Putamen (tissue), 1 donor: Measurements from ENCODE around the gene RAB15.

Experiments
- DNase-seq: peaks from one replicate; pipeline ENCODE4 v3.0.0-alpha.2; 2016; ENCODE audit warnings: low spot score

RAB15 gene

DNA sequence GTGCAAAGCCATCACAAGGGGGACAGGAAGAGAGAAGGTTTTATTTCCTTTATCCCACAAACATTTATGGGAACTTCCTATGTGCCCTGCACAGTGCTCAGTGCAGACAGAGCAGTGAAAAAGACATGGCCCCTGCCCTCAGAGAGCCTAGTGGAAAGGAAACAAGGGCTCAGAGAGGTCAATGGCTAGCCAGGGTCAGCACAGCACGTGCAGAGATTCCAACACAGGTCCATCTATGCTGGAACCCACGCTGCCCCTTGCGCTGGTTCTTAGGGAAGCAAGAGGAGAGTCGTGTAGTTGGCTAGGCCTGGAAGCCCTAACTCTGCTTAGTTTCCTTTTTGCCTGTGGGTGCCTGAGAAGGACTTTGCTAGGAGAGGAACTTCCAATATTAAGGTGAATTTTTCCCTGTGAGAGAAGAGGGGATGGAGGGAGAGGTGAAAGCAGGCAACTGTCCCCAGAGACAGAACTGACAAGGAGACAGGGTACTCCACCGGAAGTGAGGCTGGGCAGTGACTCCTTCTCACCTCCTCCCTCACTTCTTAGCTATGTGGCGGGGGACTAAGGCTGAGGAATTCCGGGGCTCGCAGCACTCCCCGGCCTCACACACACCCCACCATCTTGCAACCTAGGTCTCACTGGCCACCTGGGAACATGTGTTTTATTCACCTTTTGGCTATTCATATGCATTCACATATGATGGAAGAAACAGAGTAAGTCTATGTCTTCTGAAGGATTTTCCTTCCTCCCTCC lies 17.5 kb downstream of the RAB15 start:
- no peak for DNase-seq

DNA sequence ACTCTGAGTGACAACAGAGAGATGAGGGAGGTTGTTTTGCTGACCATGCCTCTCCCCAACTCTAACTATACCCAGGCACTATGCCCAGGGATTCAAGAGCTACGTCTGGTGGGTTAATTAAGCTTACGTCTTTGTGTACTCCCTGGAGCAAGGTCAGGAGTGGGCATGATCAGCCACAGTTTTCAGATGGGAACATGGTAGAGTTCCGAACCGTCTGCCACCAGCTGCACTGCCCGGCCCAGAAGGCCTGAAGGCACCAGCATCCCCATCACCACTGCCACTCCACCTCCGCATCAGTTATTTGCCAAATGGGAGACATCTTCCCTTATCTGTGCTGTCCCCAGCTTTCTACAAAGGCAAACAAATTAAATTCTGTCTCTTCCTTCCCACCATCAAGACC lies 18.5 kb downstream of the RAB15 start:
- DNase-seq = no peak

DNA sequence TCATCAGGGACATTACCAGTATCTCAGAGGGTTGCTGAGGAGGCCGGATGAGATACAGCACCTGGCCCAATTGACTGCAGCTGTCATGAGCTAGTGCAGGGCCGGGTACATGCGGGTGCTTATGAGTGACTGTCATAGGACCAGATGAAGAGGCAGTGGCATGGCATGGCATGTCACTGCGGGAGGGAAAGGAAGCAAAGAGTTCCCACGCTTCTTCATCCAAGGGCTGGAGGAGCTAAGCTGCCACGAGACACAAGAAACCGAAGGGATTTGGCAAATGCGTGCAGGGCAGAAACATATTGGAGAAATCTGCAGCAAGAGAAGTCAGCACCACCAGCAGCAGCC lies 18.9 kb downstream of the RAB15 start:
- DNase-seq = no peak

DNA sequence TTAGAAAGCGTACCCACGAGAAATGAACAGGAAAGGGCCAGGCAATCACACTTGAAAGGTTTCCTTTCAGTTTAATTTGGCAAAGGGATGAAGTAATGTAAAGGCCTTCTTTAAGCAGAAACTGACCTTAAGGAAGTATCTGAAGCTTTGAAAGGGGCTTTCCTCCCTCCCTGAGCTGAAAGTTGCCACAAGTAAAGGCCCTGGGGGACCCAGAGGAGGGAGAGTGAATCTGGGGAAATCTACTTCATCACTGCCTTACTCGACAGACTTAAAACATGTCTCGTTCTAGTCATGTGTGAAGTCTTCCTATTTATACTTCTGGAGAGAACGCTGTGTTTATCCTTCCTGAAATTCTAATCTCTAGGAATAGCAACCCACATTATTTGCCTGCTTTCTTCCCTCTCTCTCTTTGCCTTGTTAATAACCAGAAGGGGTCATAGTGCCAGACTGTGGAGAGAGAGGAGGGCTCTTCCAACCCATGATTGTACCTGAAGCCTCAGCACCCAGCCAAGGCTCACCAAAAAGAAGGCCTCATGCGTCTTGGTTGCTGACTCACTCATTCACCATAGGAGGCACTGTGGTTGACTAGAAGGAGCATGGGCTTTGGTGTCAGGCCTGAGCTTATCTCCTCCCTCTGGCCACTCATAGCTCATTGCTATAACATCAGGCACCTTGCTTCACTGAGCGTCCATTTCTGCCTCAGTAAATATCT lies 19.4 kb downstream of the RAB15 start:
- no peak for DNase-seq

DNA sequence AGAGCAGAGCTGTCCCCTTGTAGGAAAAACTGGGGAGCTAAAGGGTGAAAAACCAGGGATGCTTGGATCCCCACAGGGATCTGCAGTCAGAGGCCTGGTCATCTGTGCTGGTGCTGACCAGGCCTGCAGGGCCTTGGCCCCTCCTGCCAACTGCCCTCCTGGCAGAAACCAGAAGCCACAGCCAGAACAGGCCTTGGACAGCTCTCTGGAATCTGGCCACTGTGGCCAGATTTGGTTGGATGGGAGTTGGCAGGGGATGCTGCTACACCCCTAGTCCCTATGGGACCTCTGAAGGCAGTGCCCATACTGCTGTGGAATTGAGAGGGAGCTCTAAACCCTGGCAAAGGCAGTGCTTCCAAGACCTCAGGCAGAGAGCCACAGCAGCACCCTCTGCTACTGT lies 20.4 kb downstream of the RAB15 start:
- no peak for DNase-seq

DNA sequence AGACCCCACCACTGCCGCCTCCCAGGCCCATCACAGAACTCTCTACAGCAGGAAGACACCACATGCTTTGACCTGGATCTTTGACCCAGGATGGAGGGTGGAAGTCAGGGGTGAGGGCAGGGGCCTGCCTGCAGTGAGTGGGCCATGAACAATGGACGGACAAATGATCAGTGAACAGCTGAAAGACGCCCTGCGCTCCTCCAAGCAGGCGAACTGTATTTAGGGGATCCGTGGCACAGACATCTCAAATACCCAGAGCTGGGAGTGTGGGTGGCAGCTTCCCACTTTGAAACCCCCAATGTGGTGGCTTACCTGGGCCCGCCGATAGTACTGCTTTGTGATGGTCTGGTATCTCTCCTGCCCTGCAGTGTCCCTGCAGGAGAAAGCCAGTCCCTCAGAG lies 20.8 kb downstream of the RAB15 start:
- DNase-seq = no peak

DNA sequence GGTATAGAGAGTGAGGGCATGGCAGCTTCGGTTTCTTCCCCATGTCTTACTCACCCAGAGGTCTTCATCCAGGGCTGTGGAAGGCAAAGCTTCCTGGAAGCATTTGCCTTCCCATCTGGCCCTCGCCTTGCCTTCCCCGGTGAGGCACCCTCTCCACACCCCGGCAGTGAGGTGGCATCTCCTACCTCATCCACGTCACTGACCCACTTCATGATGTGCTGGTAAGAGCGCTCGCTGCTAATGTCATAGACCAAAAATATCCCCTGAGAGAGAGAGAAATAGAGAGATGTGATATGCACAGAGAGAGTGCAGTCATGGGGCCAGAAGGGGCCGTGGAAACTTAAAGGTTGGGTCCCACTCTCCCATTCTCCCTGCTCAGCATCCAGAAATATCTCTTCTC lies 21.2 kb downstream of the RAB15 start:
- DNase-seq = peak; percentile 47

DNA sequence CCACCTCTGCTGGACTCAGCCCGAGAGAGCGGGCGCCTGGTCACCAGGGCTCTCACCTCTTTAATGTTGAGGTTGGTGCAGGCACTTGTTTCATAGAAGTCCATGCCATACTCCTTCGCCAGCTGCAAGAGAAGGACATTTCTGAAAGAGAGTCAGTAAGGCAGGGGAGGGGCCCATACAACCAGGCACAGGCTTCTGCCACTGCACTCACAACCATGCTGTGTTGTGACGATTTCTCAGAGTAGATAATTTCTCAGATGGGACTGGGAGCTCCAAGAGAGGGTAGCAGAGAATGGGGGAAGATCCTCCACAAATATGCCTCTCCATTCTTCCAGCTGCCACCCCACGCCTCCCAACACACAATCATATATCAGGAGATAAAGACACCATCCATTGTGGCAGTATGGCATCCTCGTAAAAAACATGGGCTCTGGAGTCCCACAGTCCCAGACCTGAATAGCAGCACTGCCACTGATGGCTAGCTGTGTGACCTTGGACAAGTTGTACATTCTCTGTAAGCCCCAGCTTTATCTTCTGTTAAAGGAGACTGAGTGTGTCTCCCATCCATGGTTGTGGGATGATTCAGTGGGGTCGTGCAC lies 23.4 kb downstream of the RAB15 start:
- no peak for DNase-seq

DNA sequence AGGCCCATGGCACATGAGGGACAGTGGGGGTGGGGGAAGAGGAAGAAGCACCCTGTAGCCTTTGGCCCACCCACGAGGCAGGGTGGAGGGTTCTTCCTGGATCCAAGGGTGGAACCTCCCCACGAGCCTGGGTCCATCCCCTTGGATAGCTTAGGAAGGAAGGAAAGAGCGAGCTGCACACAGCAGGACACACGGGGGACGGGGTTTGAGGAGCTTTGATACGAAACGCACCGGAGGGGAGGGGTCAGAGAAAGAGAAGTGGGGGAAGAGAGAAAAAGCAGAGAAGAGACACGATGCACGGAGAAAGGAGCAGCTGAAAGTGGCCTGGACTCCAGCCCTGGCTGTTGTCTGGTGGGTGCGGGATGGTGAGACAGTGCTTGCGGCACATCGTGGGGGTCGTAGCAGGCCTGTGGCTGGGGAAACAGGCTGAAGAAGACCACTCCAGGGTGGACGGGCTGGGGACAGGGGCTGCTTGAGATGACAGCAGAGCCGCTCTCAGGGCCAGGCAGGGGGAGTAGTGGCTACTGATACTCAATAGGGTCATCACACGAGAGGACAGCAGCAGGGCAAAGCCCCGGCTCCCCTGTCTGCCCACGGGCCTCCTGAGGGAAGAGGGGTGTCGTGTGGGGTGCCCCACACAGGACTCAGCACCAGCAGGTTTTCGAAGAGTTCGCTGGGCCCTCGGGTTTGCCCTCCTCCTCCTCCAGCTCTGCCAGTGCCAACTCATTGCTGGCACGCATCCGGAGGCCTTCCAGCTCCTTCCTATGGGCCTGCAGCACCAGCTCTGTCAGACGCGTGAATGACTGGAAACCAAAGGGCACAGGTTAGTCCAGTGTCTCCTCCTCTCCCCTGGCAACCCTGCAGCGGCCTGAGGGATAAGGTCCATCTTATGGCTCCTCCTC lies 24.2 kb downstream of the RAB15 start:
- no peak for DNase-seq

DNA sequence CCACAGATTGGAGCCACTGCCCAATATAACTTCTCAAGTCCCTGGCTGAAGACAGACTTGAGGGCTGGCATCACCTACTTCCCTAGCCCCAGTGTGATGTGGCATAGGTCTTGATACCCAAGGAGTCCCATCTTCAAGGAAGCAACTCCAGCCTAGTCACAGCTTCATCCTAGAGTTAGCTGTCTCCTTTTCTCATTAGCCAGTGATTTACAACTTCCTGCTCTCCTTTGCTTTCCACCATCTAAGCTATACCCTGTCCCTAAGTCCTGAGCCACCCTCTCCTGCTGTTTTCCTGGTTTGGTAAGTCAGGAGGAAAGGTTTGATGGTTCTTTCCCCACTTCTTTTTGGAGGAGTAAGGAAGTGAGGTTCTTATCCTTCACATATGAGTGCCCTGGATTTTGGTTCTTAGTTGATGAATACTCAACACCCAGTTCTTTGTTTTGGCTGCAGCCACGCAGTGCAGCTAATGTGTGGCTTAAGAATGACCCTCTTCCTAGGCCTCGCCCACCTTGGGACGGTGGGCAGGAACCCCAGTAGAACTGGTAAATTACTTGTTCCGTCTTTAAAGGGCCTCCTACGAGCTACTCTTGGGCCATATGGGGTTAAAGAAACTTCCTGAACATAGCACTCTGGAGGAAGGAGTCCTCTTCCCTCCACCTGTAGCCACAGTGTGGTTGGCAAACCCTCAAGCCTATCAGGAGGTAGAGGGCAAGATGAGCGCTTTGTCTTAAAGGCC lies 25.7 kb downstream of the RAB15 start:
- no peak for DNase-seq

DNA sequence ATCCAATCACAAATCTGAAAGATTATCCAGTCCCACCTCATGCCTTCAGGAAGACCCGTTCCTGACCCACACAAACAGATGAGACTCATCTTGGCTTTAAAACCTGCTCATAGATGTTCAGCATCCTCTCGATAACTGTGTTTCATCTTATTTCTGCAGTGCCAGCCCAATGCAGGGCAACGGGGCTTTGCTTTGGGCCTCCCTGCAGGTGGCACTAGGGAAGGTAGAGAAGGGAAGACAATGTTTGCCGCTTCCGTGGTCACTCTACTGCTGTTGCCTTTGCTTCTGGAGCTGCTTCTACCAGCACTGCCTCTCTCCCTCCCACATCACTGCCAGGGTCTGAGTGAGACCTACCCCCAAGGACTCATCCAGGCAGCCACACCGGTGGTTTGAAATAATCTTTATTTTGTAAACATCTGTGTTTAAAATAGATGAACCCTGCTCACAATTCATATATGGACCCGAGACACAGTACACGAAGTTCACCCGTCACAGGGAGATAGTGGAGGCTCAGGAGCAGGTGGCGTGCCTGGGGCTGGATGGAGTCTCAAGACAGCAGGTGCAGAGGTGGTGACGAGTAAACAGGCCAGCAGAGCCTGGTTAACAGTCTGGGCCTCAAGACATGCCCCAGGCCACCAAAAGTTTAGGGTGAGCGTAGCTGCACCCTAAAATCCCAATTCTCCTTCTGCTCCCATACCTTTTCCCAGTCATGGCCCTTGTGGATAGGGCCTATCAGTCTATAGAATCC lies 26.5 kb downstream of the RAB15 start:
- no peak for DNase-seq

DNA sequence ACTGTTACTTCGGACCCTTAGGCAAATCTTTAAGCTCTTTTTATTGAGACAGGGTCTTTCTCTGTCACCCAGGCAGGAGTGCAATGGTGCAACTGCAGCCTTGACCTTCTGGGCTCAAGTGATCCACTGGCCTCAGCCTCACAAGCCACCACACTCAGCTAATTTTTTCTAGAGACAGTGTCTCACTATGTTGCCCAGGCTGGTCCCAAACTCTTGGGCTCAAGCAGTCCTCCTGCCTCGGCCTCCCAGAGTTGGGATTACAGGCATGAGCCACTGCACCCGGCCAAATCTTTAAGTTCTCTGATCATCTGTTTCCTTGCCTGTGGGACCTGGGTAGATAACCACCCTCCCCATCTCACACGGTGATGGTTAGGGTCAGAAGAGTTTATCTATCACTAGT lies 27.3 kb downstream of the RAB15 start:
- DNase-seq = no peak

DNA sequence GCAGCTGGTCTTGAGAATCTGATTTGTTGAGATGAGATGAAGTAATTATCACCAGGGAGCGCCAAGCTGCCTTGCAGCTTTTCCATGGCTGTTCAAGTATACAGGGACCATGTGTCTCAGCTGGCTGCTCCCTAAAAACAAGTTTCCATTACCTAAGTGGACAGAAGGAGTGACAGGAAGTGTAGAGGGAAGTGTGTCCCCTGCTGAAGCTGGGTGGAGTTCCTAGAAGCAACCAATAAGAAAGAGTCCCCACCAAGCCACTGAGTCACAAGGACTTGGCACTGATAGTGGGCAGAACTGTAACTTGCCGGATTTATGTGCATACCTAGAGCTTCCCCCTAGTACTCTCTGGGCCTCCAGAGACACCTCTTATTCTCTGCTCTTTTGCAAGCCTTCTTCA lies 28.1 kb downstream of the RAB15 start:
- DNase-seq = no peak

DNA sequence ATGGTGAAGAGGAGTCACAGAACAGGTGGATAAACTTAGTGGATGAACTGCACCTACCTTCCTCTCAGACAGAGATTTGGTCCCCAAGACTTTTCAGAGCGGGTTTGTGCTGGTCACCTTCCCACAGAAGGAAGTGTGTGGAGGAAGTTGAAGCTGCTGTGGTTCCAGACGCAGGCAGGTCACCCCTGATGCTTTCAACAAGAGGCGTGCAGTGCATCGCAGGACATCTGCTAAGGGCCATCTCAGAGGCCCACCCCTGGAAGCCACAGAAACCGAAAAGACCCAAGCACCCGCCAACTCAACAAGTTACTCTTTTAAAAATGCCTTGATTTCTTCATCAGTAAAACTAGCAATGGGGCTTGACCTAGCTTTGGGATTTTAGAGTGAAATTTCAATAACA lies 28.6 kb downstream of the RAB15 start:
- DNase-seq = no peak

DNA sequence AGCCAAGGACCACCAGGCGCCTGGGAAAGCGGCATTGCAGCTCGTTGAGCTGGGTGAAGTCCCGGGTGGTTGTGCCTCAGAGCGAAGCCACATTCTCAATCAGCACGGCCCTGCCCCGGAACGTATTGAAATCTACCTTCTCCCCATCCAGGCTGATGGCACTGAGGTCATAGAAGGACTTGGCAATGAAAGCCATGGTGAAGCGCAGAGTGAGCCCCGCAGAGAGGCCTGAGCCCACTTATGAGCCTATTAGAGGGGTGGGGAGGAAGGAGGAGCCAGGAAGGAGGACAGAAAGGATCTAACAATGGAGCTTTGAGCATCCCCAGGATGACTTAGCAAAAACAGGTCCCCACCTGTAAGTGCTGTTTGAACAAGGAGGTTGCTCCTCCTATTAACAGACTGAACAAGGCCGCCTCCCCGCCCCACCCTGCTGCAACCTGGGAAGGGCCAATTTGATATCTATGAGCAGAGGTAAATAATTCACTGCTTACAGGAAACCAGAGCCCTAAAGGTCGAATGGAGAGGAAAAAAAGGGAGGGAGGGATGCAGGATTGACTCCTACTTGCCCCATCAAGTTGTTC lies 29.5 kb downstream of the RAB15 start, which contains the start of gene GPX2:
Gene GPX2, minus strand, starts transcription at position 215 of the 581 bp plus-strand sequence. Its CDS starts 19 bp downstream, at position 196.
- DNase-seq = no peak

DNA sequence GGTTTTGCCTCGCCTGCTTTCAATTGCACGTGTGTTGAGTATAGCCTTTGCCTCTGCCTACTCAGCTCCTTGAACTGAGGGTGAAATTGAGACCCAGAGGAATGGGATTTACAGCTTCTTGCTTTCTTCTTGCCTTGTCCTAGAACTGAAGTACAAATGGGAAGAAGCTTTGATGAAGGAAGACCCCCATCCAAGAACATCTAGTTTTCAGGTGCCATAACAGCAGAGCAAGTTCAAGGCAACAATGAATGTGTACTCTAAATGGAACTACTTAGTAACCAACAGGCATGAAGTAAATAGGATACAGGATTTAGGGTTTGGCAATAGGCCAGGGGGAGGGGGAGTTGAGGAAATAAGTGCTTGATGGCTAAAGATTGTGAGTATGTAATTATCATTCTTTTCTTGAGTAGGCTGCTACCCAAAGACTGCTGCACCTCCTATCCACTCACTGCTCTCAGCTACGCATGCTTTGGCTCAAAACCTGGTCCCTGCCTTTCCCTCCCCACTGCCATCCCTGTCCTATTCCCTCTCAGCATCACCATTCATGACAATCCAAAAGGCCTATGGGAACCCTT lies 31.7 kb downstream of the RAB15 start:
- DNase-seq = no peak

DNA sequence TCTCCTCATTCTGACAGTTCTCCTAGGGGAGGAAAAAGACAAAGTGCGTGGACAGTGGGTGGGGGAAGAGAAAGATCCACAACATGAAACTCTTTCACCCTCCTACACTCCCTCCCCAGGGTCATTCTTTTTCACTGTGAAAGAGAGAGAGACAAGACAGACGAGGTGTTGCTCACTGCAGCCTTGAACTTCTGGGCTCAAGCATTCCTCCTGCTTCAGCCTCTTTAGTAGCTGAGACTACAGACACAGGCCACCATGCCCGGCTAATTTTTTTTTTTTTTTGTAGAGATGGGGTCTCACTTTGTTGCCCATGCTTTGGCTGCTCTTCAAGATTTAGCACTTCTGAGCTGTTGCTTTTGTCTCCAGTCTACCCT lies 32.3 kb downstream of the RAB15 start:
- no peak for DNase-seq

DNA sequence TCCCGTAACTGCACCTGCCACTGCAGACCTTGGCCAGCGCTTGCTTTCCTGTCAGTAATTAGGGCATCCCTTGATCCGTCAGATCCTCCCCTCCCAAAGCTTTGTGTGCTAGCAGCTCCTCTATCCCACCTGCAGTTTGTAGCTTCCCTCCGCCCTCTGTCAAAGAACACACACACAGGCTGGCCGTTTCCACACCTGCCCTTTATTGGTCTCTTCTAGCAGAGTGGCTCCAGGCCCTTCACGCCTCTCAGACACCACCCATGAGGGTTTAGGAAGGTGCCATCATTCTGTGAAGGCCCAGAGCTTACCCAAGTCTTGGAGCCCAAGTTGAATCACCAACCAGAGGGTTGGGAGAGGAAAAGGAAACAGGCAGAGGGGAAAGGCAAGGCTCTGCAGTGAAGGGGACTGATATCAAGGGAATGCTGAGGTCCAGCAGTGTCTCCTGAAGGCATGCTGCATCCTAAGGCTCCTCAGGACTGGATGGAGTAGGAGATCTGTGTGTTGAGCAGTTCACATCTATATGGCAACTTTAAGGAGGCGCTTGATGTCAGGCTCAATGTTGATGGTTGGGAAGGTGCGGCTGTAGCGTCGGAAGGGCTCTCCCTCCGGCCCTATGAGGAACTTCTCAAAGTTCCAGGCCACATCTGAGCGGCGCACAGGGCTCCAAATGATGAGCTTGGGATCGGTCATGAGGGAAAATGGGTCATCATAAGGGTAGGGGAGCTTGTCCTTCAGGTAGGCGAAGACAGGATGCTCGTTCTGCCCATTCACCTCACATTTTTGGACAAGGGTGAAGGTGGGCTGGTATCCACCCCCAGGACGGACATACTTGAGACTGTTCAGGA lies 32.9 kb downstream of the RAB15 start:
- no peak for DNase-seq

DNA sequence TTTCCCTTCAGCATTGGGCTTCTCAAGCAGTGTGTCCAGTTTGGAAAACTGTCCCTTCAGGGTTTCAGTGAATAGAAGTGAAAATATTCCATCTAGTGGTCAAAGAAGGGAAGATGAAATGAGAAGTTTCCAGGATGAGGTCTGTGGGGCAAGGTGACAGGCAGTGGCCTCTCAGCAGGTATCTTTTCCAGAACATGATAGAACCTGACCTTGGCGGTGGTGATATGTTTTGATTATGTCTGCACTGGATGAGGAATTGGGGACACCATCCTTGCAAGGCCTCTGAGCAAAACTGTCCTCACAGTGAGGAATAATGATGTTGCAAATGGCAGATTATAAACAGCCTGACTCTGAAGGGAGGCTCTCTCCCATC lies 34.3 kb downstream of the RAB15 start:
- DNase-seq = no peak
